ENCODE data around the gene ADGRA1.

GRCh38 chr10:133090101-133090500, 2.4 kb downstream of the ADGRA1 start:
- no peak for TF ChIP-seq TAF1 (IDR thresholded peaks at IDR 0.05; ENCODE audit: low read depth, low read length)
- no peak for TF ChIP-seq POLR2AphosphoS5 (IDR thresholded peaks at IDR 0.05; ENCODE audit: low read depth, low read length)
- no peak for TF ChIP-seq POLR2A (IDR thresholded peaks at IDR 0.05; ENCODE audit: low read depth, low read length)
